ENCODE measurements around the gene CIPC. TPM values are rescaled to one million over a fixed set of nuclear protein-coding genes. Genes with fewer than 3 reads are reported as not detected.

Gene CIPC
- total RNA-seq, 1 experiment from 2014 or later: 66.3 TPM

DNA sequence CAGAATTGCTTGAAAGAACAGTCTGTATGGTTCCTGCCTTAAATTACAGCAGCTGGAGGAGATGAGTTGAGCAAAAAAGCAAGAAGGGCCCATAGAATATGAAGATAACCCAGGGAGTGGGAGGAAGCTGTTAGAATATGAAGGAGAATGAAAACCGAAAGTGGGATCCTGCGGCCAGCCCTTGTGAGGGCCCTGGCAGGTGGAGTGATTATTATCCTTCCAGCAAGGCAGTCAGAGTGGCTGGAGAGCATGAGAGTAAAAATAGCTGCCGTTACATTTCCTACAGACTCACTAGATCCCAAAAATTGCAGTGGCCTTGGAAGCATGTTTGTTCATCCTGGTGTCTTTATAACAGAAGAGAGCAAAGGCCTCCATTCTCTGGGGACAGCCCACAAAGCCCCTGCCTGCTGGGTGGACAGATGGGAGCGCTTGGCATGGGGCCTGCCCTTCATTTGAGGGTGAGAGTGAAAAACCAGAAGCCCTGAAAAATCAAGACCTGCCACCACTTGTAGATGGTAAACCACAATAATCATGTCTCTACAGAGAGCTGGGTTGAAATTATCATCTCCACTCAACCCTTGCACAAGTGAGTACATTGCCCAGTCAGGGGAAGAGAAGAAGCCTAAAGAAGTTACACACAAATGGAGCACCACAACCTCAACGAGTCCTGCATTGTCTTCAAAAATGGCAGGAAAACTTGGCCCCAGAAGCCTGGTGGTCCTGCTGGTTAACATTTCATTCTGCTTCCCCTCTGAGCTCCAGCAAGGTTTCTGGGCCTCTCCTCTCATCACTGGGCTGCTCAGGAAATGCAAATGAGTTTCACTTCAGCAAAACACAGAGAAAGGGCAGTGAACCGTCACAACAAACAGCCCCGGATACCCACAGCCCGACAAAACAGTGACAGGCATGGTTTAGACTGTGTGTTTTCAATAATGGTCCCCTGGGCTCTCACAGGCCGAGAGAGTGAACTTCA lies 23.0 kb downstream of the CIPC start:
- Histone ChIP-seq H3K4me3 (no peak overlapping the region), H3K27me3 (ENCODE audit: insufficient read depth, low read depth) (peaks cover 15% of the 10 kb centered on the region), H3K36me3 (ENCODE audit: low read depth) (no peaks in the 10 kb centered on the region), H3K9me2 (ENCODE audit: insufficient read depth) (no peaks in the 10 kb centered on the region), H4K20me1 (ENCODE audit: insufficient read depth) (no peaks in the 10 kb centered on the region), H3K4me2 (no peak overlapping the region), H3K4me1 (replicated peaks; ENCODE audit: insufficient read depth) (peaks cover 26% of the 10 kb centered on the region), H3K27ac (no peak overlapping the region), H3K79me2 (ENCODE audit: low read depth) (no peaks in the 10 kb centered on the region), H2AFZ (no peak overlapping the region), H3K9me3 (ENCODE audit: insufficient read depth, low read depth) (no peaks in the 10 kb centered on the region), H3F3A (ENCODE audit: insufficient read depth, low read depth) (peaks cover 24% of the 10 kb centered on the region)
- ChIA-PET CTCF (interaction anchor here (0.5 to 0.6 kb wide), 2 partner anchors 21 to 204 kb away, joined by 3 to 7 read pairs; no protein-coding TSS in a partner anchor), POLR2A (ENCODE audit: unreplicated experiment) (interaction anchor here (0.6 kb wide), 1 partner anchor 79 kb away, joined by 9 read pairs; no protein-coding TSS in a partner anchor)
- intact Hi-C loops (cut with micrococcal nuclease; ENCODE audit: unreplicated experiment): no loop called here
- no peak for DNase-seq
- BruUV-seq (replicated peaks): no TSS peak
- TF ChIP-seq, protein P1, sequence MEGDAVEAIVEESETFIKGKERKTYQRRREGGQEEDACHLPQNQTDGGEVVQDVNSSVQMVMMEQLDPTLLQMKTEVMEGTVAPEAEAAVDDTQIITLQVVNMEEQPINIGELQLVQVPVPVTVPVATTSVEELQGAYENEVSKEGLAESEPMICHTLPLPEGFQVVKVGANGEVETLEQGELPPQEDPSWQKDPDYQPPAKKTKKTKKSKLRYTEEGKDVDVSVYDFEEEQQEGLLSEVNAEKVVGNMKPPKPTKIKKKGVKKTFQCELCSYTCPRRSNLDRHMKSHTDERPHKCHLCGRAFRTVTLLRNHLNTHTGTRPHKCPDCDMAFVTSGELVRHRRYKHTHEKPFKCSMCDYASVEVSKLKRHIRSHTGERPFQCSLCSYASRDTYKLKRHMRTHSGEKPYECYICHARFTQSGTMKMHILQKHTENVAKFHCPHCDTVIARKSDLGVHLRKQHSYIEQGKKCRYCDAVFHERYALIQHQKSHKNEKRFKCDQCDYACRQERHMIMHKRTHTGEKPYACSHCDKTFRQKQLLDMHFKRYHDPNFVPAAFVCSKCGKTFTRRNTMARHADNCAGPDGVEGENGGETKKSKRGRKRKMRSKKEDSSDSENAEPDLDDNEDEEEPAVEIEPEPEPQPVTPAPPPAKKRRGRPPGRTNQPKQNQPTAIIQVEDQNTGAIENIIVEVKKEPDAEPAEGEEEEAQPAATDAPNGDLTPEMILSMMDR (conservative IDR thresholded peaks at IDR 0.05): no peak
- TF ChIP-seq EZH2 (IDR thresholded peaks at IDR 0.05; ENCODE audit: low read depth): no peak

DNA sequence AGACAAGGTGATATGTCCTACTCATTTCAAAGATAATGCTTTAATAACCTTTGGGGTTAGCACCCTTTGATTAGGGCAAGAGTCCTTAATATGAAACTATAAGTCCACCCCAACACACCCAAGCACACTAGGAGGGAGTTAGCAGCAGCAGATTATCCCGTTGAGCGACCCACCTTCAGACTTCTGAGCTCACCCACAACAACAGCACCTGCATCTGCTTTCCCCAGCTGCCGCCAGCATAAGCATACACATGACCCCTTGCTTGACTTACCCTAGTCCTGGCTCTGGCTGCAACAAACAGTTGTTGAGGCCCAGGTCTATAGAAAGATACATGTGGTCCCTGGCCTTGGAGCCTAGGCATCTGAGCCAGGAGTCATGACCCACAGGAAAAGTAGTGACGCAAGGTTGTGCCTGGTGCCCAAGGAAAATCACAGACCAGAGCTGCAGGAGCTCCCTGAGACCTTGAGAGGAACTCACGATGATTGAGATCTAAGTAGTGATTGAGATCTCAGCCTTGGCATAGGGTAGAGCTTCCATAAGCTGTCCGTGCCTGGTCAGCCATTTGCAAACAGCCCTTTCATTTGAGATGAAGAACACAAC lies 24.6 kb downstream of the CIPC start:
- CTCF ChIA-PET: interaction anchor here (0.6 to 2.9 kb wide), 16 partner anchors 10 to 250 kb away, joined by 3 to 38 read pairs (median 10); partner anchors contain the start of gene CIPC
- H2AFZ ChIP-seq: no peak overlapping the region
- intact Hi-C loops (cut with micrococcal nuclease; ENCODE audit: unreplicated experiment): loop anchor here (1.0 kb wide), 7 partner anchors 11 to 246 kb away; partner anchors contain the start of genes CIPC and GSTZ1
- no TSS peak for BruUV-seq (replicated peaks)
- no peak for TF ChIP-seq EZH2 (IDR thresholded peaks at IDR 0.05; ENCODE audit: low read depth)
- TF ChIP-seq, protein P1 (conservative IDR thresholded peaks at IDR 0.05): no peak
- H3K9me3 ChIP-seq (ENCODE audit: insufficient read depth, low read depth): no peaks in the 10 kb centered on the region
- POLR2A ChIA-PET (ENCODE audit: unreplicated experiment): interaction anchor here (0.5 to 2.1 kb wide), 7 partner anchors 11 to 161 kb away, joined by 3 to 24 read pairs (median 6); partner anchors contain the start of gene CIPC
- H3K27ac ChIP-seq: peak overlapping the region; percentile 0; the same call in 1 of the 2 replicates
- no peaks in the 10 kb centered on the region for H3K36me3 ChIP-seq (ENCODE audit: low read depth)
- no peak overlapping the region for H3K4me3 ChIP-seq
- no peaks in the 10 kb centered on the region for H3K79me2 ChIP-seq (ENCODE audit: low read depth)
- peak overlapping the region; percentile 63 for H3K4me2 ChIP-seq
- H3K4me1 ChIP-seq (replicated peaks; ENCODE audit: insufficient read depth): peaks cover 26% of the 10 kb centered on the region
- H3F3A ChIP-seq (ENCODE audit: insufficient read depth, low read depth): peaks cover 24% of the 10 kb centered on the region
- H3K9me2 ChIP-seq (ENCODE audit: insufficient read depth): no peaks in the 10 kb centered on the region
- peaks cover 31% of the 10 kb centered on the region for H3K27me3 ChIP-seq (ENCODE audit: insufficient read depth, low read depth)
- no peak for DNase-seq
- H4K20me1 ChIP-seq (ENCODE audit: insufficient read depth): no peaks in the 10 kb centered on the region
